Endothelial cell of hepatic sinusoid (primary cell): Measurements from ENCODE around the gene CRAMP1.
"Not testable (repeated sequence)": the region's sequence is repeated elsewhere in the genome, so short reads cannot be mapped to it uniquely, and the experiment has no call there.

Experiments
- in situ Hi-C: cut with HindIII; loops from 2 replicates; pipeline ENCODE4 v1.10.0; 2017; ENCODE audit warnings: low sequenced_read_pairs

Gene CRAMP1

GRCh38 chr16:1612320-1613111, at the start of gene CRAMP1:
CRAMP1 (plus strand) TSS chr16:1612360; CDS start chr16:1614640, 2,280 bp downstream.
- in situ Hi-C loops: no loop called here

DNA sequence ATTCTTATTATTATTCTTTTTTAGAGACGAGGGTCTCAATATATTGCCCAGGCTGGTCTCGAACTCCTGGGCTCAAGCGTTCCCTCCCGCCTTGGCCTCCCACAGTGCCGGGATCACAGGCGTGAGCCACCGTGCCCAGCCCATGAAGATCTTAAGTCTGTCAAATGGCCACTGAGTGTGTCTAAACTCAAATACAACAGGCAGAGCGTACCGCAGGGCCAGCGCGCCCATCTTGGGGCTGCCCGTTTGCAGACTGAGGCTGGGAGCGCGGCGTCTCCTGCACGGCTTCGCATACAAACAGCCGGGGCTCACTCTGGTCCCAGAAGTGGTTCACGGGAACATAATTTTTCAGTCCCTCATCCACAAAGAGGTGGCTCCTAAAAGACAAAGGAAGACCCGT, 48.4 kb upstream of the CRAMP1 start:
- in situ Hi-C loops: loop anchor here (25.0 kb wide), 1 partner anchor 176 kb away; no protein-coding TSS in a partner anchor

DNA sequence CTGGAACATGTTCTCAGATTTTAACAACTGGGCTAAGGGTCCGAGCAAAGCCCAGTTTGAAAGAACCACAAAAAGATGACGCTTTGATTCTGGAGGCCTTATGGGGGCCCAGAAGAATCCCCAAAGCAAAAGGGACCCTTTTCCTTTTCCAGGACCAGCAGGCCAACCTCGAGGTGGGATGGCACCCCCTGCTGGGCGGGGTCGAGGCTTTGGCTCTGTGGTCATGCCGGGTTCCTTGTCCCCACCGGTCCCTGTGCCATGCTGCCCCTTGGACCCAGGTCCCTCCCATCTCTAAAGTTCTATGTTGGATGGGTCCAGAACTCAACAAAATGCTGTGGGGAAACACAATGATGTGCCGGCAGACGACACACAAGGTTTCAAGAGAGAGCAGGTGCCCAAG, 47.8 kb upstream of the CRAMP1 start:
- in situ Hi-C loops: loop anchor here (25.0 kb wide), 1 partner anchor 177 kb away; no protein-coding TSS in a partner anchor

GRCh38 chr16:1565083-1565805, 46.9 kb upstream of the CRAMP1 start:
- in situ Hi-C loops: loop anchor here (25.0 kb wide), 1 partner anchor 178 kb away; no protein-coding TSS in a partner anchor

- in situ Hi-C loops: loop anchor here (25.0 kb wide), 1 partner anchor 181 kb away; no protein-coding TSS in a partner anchor
Observed at GRCh38 chr16:1567988-1568387, 44.2 kb upstream of the CRAMP1 start.

DNA sequence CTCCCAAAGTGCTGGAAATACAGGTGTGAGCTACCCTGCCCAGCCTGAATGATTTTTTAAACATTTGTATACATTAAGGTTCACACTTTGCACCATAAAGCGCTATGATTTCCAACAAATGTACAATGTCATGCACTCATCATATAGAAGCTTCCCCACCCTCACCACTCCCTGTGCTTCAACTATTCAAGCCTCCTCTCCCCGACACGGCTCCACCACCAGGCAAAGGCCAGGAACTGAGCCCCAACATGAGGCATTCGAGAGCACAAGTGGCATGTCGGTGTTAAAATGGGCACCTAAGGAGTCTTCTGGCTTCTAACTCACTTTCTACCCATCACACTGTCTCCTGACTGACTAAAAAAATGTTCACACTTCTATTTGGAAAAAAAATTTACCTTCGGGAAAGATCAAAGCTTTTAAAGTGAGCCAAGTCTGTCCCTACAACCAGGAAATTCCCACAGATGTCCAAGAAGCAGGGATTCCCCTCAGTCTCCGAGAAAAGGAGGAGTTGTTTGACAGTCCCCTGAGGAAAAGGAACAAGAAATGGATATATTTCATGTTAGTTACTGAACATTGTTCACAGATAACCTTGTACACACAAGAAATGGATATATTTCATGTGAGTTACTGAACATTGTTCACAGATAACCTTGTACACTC, 41.0 kb upstream of the CRAMP1 start:
- in situ Hi-C loops: loop anchor here (25.0 kb wide), 1 partner anchor 184 kb away; no protein-coding TSS in a partner anchor

DNA sequence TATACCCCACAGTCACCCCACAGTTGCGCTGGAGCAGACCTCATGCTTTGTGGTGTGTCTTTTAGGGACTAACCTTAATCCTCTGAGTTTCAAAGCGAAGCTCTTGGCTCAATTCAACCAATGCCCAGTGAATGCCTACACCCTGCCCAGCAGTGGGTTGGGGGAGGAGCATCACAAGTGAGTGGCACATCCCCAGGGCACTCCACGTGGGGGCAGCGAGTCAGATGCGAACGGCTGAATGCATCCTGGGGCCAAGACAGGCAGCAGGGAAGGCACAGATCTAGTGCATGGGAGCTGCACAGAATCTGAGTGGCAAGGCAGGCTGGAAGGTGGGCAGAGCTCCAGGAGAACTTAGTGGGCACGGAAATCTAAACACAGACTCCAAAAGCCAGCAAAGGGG, 39.5 kb upstream of the CRAMP1 start:
- in situ Hi-C loops: loop anchor here (25.0 kb wide), 1 partner anchor 185 kb away; no protein-coding TSS in a partner anchor

DNA sequence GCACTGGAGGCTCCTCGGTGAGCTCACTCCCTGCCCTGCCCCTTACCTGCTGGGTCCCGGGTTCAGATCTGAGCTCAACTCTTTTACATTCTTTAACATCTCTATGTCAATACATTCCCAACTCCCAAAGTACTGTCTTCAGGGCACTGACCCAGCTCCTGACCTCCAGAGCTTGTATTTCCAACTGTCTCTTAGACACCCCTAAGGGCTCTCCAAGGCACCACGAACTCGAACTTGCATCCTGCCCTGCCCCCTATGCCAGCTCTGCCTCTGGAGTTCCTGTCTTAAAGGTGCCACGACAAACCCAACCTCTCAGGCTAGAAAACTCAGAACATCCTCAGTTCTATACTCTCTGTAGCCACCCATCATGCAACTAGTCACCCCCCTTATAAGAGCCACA, 38.9 kb upstream of the CRAMP1 start:
- in situ Hi-C loops: loop anchor here (25.0 kb wide), 1 partner anchor 186 kb away; no protein-coding TSS in a partner anchor

- in situ Hi-C loops: no loop called here
Observed at GRCh38 chr16:1575578-1575977, 36.6 kb upstream of the CRAMP1 start.

DNA sequence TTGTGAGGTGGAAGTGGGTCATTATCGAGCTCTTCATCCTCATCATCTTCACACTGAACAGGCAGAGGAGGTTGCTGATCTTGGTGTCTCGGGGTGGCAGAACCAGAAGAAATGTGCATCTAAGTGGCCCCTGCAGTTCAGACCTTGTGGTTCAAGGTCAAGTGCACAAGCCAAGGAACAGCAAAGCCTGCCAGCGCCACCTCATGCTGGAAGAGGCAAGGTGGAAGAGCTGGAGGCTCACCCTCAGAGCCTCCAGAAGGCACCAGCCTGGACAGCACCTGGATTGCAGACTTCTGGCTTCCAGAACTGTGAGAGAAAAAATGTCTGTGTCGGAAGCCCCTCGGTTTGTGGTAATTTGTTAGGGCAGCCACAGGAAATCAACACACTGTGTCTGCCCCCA, 32.9 kb upstream of the CRAMP1 start:
- in situ Hi-C loops: no loop called here

DNA sequence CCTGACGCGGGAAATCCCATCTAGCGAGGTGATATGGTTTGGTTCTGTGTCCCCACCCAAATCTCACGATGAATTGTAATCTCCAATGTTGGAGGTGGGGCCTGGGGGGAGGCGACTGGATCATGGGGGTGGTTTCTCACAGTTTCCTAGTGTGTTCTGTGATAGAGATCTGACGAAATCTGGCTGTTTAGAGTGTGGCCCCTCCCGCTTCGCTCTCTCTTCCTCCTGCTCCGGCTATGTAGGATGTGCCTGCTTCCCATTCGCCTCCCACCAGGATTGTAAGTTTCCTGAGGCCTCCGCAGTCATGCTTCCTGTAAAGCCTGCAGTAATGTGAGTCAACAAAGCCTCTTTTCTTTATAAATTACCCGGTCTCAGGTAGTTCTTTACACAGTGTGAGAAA, 31.9 kb upstream of the CRAMP1 start:
- in situ Hi-C loops: no loop called here

DNA sequence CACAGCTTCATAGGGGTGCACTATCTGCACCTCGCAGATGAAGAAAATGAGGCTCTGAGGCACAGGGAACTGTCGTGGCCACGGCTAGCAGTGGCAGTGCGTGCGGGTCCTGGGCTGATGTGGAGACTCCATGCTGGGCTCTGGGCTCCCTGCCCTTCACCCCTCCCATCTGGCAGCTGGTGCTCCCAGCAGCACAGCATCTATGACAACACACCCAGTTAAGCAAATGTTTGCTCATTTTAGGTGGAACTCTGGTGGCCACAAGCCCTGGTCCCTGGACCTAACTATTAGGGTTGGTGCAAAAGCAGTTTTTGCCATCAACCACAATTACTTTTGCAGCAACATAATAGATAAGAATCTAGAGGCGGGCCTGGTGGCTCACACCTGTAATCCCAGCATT, 31.2 kb upstream of the CRAMP1 start:
- in situ Hi-C loops: no loop called here

DNA sequence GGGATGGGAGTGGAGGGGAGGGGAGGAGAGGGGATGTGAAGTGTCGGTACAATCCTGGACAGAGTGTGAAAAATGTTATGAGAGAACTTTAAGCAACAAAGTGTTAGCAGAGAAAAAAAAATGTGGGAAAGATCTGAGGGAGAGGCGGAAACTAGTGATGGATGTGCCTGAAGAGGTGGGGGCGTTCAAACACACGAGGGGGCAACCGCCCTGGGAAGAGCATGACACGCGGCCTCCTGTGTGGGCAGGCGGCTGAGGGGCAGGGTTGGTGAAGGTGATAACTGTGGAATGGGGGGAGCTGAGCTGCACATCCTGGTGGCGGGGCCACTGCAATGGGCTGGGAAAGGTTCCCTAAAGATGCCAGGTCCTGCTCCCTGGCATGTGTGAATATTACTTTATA, 30.4 kb upstream of the CRAMP1 start:
- in situ Hi-C loops: no loop called here

DNA sequence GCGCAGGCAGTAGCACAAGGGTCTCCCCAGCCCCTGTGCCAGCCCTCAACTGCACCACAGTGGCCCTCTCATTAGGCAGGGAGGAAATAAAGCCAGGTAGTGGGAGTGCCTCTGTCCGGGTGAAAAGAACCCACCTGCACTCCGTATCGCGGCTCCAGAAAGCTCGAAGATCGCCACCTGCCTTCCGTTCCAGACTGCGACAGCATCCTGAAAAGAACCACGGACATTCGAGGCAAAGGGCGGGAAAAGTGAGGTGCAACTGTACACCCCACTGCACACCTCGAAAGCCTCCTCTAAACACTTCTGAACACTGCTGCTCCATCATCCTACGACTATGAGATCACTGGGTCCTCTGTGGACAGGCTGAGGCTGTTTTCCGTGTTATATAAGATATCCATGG, 29.0 kb upstream of the CRAMP1 start:
- in situ Hi-C loops: no loop called here

DNA sequence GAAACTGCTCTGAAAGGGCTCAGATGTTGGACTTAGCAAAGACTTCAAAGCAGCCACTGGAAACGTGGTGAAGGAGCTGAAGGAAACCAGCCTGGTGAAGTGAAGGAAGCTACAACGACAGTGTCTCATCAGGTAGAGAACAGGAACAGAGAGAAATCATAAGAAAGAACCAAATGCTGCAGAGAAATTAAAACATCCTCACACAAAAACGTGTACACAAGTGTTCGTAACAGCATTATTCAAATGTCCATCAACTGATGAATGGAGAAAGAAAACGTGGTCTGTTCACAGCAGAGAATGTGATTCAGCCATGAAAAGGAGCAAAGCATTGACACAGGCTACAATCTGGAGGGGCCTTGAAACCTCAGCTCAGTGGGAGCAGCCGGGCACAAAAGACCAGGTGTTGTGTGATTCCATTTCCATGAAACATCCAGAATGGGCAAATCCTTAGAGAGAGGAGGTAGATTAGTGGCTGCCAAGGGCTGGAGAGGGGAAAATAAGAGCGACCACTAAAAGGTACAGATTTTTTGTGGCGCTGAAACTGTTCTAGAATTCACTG, 27.2 kb upstream of the CRAMP1 start:
- in situ Hi-C loops: no loop called here

DNA sequence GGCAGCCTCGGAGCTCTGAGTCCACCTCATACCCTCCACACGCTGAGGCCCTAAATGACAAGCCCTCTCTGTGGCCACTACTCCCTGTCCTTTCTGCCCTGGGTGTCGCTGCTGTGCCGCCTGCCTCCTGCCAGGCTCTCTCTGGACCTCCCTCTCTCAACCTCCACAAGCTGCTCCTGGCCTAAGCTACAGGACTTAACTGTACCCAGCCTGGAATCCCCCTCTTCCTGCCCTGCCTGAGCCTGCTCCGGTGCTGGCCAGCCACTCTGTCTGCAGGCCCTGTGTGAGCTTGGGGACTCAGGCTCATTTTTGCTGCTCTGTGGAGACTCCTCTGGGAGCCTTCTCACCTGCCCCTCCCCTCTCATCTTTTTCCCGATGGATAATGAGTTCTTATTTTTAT, 21.8 kb upstream of the CRAMP1 start:
- in situ Hi-C loops: no loop called here

- in situ Hi-C loops: no loop called here
Observed at GRCh38 chr16:1590930-1591705, 21.0 kb upstream of the CRAMP1 start.

GRCh38 chr16:1592446-1592845, 19.7 kb upstream of the CRAMP1 start:
- in situ Hi-C loops: no loop called here

DNA sequence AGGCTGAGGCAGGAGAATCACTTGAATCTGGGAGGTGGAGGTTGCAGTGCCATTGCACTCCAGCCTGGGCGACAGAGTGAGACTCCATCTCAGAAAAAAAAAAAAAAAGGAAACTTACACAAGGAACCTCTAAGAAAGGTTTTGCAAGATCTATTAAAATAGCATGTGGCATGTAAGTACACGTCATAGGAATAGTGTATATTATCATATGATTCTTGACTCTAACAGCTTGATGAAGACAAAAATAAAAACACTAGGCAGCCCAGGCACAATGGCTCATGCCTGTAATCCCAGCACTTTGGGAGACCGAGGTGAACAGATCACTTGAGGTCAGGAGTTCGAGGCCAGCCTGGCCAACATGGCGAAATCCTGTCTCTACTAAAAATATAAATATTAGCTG, 16.6 kb upstream of the CRAMP1 start:
- in situ Hi-C loops: not testable (repeated sequence)

DNA sequence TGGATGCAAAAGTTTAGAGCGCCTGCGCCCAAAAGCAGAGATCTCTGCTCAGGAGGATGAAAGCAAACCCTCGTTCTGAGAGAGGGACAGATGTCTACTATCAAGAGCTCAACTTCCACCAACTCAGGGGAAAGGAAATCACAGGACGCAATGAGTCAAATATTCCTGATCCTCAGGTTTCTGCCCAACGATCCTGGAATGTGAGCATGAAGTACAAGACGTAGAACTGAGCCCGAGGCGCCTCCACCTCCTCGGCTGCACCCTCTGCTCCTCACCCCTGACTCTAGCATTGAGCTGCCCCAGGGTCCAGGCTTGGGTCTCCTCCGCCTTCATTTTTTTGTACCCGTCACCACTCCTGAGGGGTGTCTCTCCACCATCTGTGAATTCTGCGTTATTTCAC, 15.6 kb upstream of the CRAMP1 start:
- in situ Hi-C loops: no loop called here
